Measurements from ENCODE around the gene REM2.

Gene REM2

GRCh38 chr14:22844221-22845102 is 38.6 kb upstream of the REM2 start:
- DNase-seq (ENCODE audit: low read depth in 2 of 2), result no peak
- H3K4me3 ChIP-seq (replicated peaks in 1 of 2; ENCODE audit: low read depth in 2 of 2, low read length in 2 of 2), result no peak overlapping the region
- TF ChIP-seq CTCF (IDR thresholded peaks at IDR 0.05; ENCODE audit: low read depth, low read length), result no peak

- no peak overlapping the region for H3K4me3 ChIP-seq (replicated peaks in 1 of 2; ENCODE audit: low read depth in 2 of 2, low read length in 2 of 2)
- no peak for DNase-seq (ENCODE audit: low read depth in 2 of 2)
- TF ChIP-seq CTCF (IDR thresholded peaks at IDR 0.05; ENCODE audit: low read depth, low read length), result no peak
Measured at GRCh38 chr14:22845103-22845394, 38.0 kb upstream of the REM2 start.

- no peak overlapping the region for H3K4me3 ChIP-seq (replicated peaks in 1 of 2; ENCODE audit: low read depth in 2 of 2, low read length in 2 of 2)
Measured at GRCh38 chr14:22845821-22846625, 37.0 kb upstream of the REM2 start.

GRCh38 chr14:22846811-22847307 is 36.2 kb upstream of the REM2 start:
- peak; percentile 7 for TF ChIP-seq CTCF (IDR thresholded peaks at IDR 0.05; ENCODE audit: low read depth, low read length)
- no peak for DNase-seq (ENCODE audit: low read depth in 2 of 2)
- H3K4me3 ChIP-seq (replicated peaks in 1 of 2; ENCODE audit: low read depth in 2 of 2, low read length in 2 of 2), result no peak overlapping the region

More at GRCh38 chr14:22845821-22846625, 37.0 kb upstream of the REM2 start:
- no peak for DNase-seq (ENCODE audit: low read depth in 2 of 2)
- TF ChIP-seq CTCF (IDR thresholded peaks at IDR 0.05; ENCODE audit: low read depth, low read length), result no peak

- peak; percentile 71 to 77 for DNase-seq (ENCODE audit: low read depth in 2 of 2)
- no peak overlapping the region for H3K4me3 ChIP-seq (replicated peaks in 1 of 2; ENCODE audit: low read depth in 2 of 2, low read length in 2 of 2)
- TF ChIP-seq CTCF (IDR thresholded peaks at IDR 0.05; ENCODE audit: low read depth, low read length), result peak; percentile 14
Measured at GRCh38 chr14:22847661-22848341, 35.2 kb upstream of the REM2 start.

GRCh38 chr14:22848351-22849164 is 34.5 kb upstream of the REM2 start:
- peak; percentile 90 to 98 for DNase-seq (ENCODE audit: low read depth in 2 of 2)
- TF ChIP-seq CTCF (IDR thresholded peaks at IDR 0.05; ENCODE audit: low read depth, low read length), result no peak
- H3K4me3 ChIP-seq (replicated peaks in 1 of 2; ENCODE audit: low read depth in 2 of 2, low read length in 2 of 2), result peak overlapping the region in 1 of 2 donors; percentile 18
